ENCODE data around the gene MRPL52.

- no peak for TF ChIP-seq CTCF (IDR thresholded peaks at IDR 0.05)
- no peak for TF ChIP-seq POLR2A (IDR thresholded peaks at IDR 0.05)
Observed at GRCh38 chr14:22854963-22855724, 25.5 kb downstream of the MRPL52 start.

Data from adrenal gland (tissue), 5 donors.